ENCODE results near the gene LRMDA. TPM values are rescaled to one million over a fixed set of nuclear protein-coding genes. Genes with fewer than 3 reads are reported as not detected.
A peak's percentile ranks its signal among the peaks of the same experiment; 100 is the strongest.

Gene LRMDA
- total RNA-seq, 1 experiment from 2014 or later = not detected

- no peak for DNase-seq (ENCODE audit: low spot score)
- in situ Hi-C loops (cut with HindIII; ENCODE audit: low sequenced_read_pairs) = no loop called here
These were observed 362.4 kb downstream of the LRMDA start for GRCh38 chr10:75793848-75794247.

GRCh38 chr10:75801121-75801520 is 369.7 kb downstream of the LRMDA start:
- in situ Hi-C loops (cut with HindIII; ENCODE audit: low sequenced_read_pairs) = no loop called here
- DNase-seq (ENCODE audit: low spot score) = no peak

GRCh38 chr10:75801661-75802060 is 370.2 kb downstream of the LRMDA start:
- in situ Hi-C loops (cut with HindIII; ENCODE audit: low sequenced_read_pairs) = no loop called here
- DNase-seq (ENCODE audit: low spot score) = no peak

GRCh38 chr10:75803121-75803520 is 371.7 kb downstream of the LRMDA start:
- no peak for DNase-seq (ENCODE audit: low spot score)
- in situ Hi-C loops (cut with HindIII; ENCODE audit: low sequenced_read_pairs) = no loop called here

- in situ Hi-C loops (cut with HindIII; ENCODE audit: low sequenced_read_pairs) = no loop called here
- DNase-seq (ENCODE audit: low spot score) = no peak
These were observed 372.6 kb downstream of the LRMDA start for GRCh38 chr10:75803816-75804552.

- no peak for DNase-seq (ENCODE audit: low spot score)
- in situ Hi-C loops (cut with HindIII; ENCODE audit: low sequenced_read_pairs) = no loop called here
These were observed 374.8 kb downstream of the LRMDA start for GRCh38 chr10:75806186-75806585.

- no peak for DNase-seq (ENCODE audit: low spot score)
- in situ Hi-C loops (cut with HindIII; ENCODE audit: low sequenced_read_pairs) = no loop called here
These were observed 376.0 kb downstream of the LRMDA start for GRCh38 chr10:75807456-75807855.

- in situ Hi-C loops (cut with HindIII; ENCODE audit: low sequenced_read_pairs) = no loop called here
- no peak for DNase-seq (ENCODE audit: low spot score)
These were observed 377.6 kb downstream of the LRMDA start for GRCh38 chr10:75809003-75809402.

- DNase-seq (ENCODE audit: low spot score) = no peak
- in situ Hi-C loops (cut with HindIII; ENCODE audit: low sequenced_read_pairs) = no loop called here
These were observed 382.6 kb downstream of the LRMDA start for GRCh38 chr10:75814014-75814413.

GRCh38 chr10:75815066-75815465 is 383.6 kb downstream of the LRMDA start:
- in situ Hi-C loops (cut with HindIII; ENCODE audit: low sequenced_read_pairs) = no loop called here
- no peak for DNase-seq (ENCODE audit: low spot score)

- DNase-seq (ENCODE audit: low spot score) = no peak
- in situ Hi-C loops (cut with HindIII; ENCODE audit: low sequenced_read_pairs) = no loop called here
These were observed 385.8 kb downstream of the LRMDA start for GRCh38 chr10:75817198-75817597.

GRCh38 chr10:75818552-75818951 is 387.1 kb downstream of the LRMDA start:
- DNase-seq (ENCODE audit: low spot score) = no peak
- in situ Hi-C loops (cut with HindIII; ENCODE audit: low sequenced_read_pairs) = no loop called here

GRCh38 chr10:75825235-75825634 is 393.8 kb downstream of the LRMDA start:
- in situ Hi-C loops (cut with HindIII; ENCODE audit: low sequenced_read_pairs) = no loop called here
- no peak for DNase-seq (ENCODE audit: low spot score)

GRCh38 chr10:75825661-75826060 is 394.2 kb downstream of the LRMDA start:
- no peak for DNase-seq (ENCODE audit: low spot score)
- in situ Hi-C loops (cut with HindIII; ENCODE audit: low sequenced_read_pairs) = no loop called here

- in situ Hi-C loops (cut with HindIII; ENCODE audit: low sequenced_read_pairs) = no loop called here
- no peak for DNase-seq (ENCODE audit: low spot score)
These were observed 395.4 kb downstream of the LRMDA start for GRCh38 chr10:75826846-75827245.

GRCh38 chr10:75827587-75828021 is 396.2 kb downstream of the LRMDA start:
- no peak for DNase-seq (ENCODE audit: low spot score)
- in situ Hi-C loops (cut with HindIII; ENCODE audit: low sequenced_read_pairs) = no loop called here

- DNase-seq (ENCODE audit: low spot score) = no peak
- in situ Hi-C loops (cut with HindIII; ENCODE audit: low sequenced_read_pairs) = no loop called here
These were observed 397.0 kb downstream of the LRMDA start for GRCh38 chr10:75828413-75828812.

GRCh38 chr10:75836064-75836463 is 404.6 kb downstream of the LRMDA start:
- DNase-seq (ENCODE audit: low spot score) = no peak
- in situ Hi-C loops (cut with HindIII; ENCODE audit: low sequenced_read_pairs) = no loop called here

GRCh38 chr10:75838486-75838885 is 407.1 kb downstream of the LRMDA start:
- DNase-seq (ENCODE audit: low spot score) = no peak
- in situ Hi-C loops (cut with HindIII; ENCODE audit: low sequenced_read_pairs) = no loop called here

GRCh38 chr10:75839020-75839419 is 407.6 kb downstream of the LRMDA start:
- in situ Hi-C loops (cut with HindIII; ENCODE audit: low sequenced_read_pairs) = no loop called here
- no peak for DNase-seq (ENCODE audit: low spot score)

GRCh38 chr10:75841266-75841665 is 409.8 kb downstream of the LRMDA start:
- in situ Hi-C loops (cut with HindIII; ENCODE audit: low sequenced_read_pairs) = no loop called here
- DNase-seq (ENCODE audit: low spot score) = peak; percentile 3
